Mesenteric fat pad (tissue), 1 donor: ENCODE data around the gene CDC42BPA. TPM values are rescaled to one million over a fixed set of nuclear protein-coding genes. Genes with fewer than 3 reads are reported as not detected.
"Not testable (repeated sequence)": the region's sequence is repeated elsewhere in the genome, so short reads cannot be mapped to it uniquely, and the experiment has no call there.

Source experiments
- DNase-seq: peaks from one replicate; pipeline ENCODE4 v3.0.0-alpha.2; 2020; ENCODE audit warnings: low spot score
- total RNA-seq: library from RNA; stranded (reverse); fragmentation: NEBNext Ultra II Directional; extraction: Animal tissue kit (Norgen Biotek cat#: 25700); gene quantifications from one replicate; pipeline ENCODE4 v1.2.1, GENCODE V29; 2021
- donor health status: DM: yes; HTN: yes; CAD: no.

CDC42BPA gene
- total RNA-seq, 1 donor from 2014 or later = 42.5 TPM

- DNase-seq = no peak
Observed at GRCh38 chr1:227134686-227135314, 183.5 kb downstream of the CDC42BPA start.

- not testable (repeated sequence) for DNase-seq
Observed at GRCh38 chr1:227132695-227133094, 185.6 kb downstream of the CDC42BPA start.

DNA sequence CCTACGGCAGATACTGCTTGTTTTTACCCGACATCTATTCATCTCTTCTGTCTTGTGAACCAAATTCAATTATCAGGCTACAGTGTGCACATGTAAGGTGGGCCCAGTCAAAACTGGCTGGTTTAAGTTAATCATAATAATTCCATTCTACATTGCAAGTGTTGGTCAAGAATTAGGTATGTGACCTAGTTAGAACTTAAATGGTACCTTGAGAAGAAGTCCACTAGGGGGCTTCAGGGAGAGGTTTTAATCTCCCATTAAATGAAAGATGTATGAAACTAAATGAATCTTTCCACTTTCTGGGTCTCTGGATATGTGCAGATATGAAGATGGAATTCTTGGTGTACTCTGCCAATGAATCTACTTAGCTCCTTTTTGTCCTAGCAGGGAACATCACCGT lies 187.1 kb downstream of the CDC42BPA start:
- DNase-seq = no peak

- no peak for DNase-seq
Observed at GRCh38 chr1:227127891-227128290, 190.4 kb downstream of the CDC42BPA start.

- no peak for DNase-seq
Observed at GRCh38 chr1:227125929-227126545, 192.3 kb downstream of the CDC42BPA start.

DNA sequence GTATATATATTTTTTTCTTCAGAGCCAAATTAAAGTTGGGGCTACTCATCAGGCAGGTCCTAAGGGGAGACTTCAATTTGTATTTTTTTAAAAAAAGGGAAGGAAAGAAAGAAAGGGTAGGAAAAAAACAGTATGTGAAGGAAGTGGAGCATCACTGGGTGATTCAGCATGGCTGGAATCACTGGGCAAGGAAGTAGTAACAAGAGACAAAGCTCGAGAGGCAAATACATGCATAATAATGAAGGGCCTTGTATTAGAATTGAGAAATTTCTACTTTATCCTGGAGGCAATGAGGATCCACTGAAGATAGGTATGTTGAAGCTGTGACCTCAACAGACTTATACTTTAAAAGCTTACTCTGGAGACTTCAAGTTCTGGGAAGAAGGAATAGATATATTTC lies 193.8 kb downstream of the CDC42BPA start:
- no peak for DNase-seq

DNA sequence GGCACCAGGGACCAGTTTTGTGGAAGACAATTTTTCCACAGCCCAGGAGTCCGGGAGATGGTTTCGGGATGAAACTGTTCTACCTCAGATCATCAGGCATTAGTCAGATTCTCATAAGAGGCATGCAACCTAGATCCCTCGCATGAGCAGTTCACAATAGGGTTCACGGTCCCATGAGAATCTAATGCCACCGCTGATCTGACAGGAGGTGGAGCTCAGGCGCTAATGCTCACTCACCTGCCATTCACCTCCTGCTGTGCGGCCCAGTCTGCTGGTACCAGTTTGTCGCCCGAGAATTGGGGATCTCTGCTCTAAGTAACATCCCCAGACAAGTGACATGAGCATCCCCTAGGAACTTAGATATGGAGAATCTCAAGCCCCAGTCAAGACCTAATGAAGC lies 197.5 kb downstream of the CDC42BPA start:
- no peak for DNase-seq

DNA sequence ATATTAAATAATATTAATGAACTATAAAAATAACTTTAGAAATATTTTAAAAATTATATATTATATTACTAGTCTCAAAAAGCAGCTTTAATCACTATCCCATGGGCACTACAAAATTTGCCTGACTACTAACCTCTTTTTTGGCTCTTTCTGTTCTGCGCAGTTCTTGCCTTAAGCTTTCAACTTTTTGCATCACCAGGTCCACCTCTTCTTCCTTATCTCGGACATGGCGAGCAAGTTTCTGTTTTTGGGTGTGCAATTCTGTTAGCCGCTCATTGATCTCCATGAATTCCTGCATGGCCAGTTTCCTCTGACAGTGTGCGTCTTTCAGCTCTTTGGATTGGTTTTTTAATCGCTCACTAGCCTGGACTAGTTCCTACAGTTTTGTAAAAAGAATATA lies 205.8 kb downstream of the CDC42BPA start:
- no peak for DNase-seq

DNA sequence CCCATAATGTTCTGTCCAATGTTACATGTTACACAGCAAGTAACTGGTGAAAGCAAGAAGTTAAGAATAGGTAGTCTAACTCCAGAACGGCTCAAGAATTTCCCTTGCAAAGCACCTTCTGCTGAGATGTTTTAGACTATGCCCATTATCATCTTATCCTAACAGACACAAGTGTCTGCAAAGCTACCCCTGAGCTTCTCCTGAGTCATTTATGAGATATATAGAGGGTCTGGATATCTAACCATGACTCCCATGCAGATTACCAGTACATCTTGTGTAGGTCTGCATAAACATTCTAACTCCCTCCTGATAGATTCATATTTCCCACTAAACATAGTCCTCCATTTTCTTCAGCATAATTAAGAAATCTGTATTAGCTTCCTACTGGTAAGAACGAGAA lies 206.5 kb downstream of the CDC42BPA start:
- no peak for DNase-seq

- DNase-seq = not testable (repeated sequence)
Observed at GRCh38 chr1:227105291-227105690, 213.0 kb downstream of the CDC42BPA start.

DNA sequence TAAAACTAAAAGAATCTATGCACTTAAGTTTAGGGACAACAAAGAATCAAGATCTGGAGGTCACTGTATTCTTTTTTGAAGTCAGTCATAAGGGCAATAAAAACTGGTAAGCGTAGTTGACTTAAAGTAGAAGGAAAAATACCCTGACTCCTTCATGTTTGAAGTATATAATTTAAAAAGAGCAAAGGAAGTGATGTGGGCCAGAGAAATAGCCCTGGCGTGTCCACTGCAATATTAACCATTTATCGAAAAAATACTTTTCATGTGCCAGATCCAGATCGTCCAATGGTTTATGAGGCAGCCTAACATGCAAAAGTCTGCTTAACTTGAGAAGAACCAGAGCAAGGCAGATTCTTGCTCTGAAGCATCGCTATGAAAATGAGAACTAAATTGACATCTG lies 216.2 kb downstream of the CDC42BPA start:
- no peak for DNase-seq

- DNase-seq = no peak
Observed at GRCh38 chr1:227094249-227094966, 223.9 kb downstream of the CDC42BPA start.

DNA sequence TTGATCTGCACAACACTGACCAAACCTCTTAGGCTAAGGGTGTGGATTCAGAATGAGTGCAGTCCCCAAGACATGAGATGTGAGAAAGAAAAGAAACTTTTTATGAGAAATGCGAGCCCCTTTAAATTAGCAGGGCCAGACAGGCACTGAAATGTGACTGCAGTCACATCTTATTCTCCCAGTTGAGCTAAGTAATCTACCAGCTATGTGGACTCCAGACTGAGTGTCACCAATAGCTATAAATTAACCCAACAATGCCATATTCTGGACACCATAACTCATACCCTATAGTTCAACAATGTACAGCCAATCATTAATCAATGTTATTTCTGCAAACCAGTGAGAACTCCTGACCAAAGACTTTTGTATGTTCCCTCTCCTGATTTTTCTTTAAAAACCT lies 225.0 kb downstream of the CDC42BPA start:
- no peak for DNase-seq

DNA sequence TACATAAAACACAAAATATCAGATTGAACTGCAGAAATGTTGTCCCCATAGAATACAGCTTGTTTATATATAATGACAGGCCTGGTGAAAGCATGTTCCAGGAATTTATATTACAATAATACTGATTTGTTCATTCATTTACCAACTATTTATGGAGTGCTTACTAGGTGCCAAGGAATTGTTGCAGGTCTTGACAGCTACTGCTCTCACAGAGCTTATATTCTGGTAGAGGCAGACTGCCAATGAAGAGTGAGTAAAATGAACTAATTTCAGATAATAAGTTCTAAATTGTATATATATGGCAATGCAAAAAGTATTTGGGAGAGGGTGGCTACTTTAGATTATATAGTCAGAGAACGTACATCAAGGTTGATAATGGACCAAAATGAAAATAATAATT lies 226.2 kb downstream of the CDC42BPA start:
- no peak for DNase-seq

- no peak for DNase-seq
Observed at GRCh38 chr1:227086636-227087035, 231.7 kb downstream of the CDC42BPA start.

DNA sequence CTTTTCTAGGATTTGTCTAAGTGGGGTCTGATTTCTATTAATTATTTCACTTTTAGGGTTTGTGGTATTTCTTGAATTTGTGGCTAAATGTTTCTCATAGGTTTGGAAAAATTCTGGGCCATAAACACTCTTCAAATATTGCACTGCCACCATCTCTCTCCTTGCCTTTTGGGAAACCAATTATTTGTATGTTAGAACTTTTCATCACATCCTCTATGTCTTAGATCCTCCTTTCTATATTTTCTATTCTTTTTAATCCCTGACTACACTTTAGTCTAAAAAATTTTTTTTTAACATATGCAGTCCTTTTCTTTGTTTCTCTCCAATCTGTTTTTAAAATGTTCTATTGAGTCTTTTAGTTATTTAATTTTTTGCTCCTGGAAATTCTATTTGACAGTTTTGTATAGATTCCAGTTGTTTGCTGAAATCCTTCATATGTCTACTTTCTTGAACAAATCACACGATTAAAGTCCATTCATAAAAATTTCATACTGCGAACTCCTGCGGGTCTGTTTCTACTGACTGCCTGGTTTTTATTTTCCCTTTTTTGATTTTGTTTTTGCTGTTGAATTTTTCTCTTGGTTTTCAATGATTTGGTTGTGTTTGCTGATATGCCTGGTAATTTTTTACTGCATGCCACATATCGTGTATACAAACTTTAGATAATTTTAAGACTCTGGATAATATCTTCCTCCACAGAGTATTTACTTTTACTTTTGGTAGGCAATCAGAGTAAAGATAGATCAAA lies 235.1 kb downstream of the CDC42BPA start:
- DNase-seq = no peak

DNA sequence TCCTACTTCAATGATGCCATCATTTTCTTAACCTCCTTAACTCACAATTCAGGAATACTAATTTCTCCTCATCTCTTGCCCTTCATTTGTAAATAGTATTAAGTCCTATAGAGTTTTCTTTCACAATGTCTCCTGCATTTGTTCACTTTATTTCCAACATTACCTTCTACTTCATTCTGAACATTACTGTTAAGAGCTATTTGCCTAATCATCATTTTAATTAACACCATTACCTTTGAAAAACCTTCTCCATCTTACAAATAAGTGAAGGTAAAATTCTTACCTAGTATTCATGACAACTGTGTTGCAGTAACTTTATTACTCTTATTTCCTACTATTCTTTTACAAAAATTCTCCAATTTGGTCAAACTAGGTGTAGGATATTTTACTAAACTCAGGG lies 240.5 kb downstream of the CDC42BPA start:
- DNase-seq = no peak

DNA sequence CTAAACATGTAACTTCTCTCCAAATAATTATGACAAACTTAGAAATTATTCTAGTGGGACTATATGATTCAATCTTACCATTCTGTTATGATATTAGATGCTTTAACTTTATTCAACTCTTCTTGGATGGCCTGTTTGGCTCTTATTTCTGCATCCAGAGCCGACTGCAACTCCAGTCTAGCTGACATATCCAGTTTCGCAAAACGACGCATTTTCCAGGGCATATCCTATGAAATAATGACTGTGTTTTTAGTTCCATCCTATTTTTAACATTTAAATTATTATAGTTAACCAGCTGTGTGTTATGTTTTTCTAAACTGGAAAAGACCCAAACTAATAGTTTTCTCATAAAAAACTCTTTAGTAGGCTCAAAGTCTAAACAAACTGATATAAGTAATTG lies 244.5 kb downstream of the CDC42BPA start:
- DNase-seq = no peak

GRCh38 chr1:227072991-227073390 lies 245.3 kb downstream of the CDC42BPA start:
- DNase-seq = no peak

DNA sequence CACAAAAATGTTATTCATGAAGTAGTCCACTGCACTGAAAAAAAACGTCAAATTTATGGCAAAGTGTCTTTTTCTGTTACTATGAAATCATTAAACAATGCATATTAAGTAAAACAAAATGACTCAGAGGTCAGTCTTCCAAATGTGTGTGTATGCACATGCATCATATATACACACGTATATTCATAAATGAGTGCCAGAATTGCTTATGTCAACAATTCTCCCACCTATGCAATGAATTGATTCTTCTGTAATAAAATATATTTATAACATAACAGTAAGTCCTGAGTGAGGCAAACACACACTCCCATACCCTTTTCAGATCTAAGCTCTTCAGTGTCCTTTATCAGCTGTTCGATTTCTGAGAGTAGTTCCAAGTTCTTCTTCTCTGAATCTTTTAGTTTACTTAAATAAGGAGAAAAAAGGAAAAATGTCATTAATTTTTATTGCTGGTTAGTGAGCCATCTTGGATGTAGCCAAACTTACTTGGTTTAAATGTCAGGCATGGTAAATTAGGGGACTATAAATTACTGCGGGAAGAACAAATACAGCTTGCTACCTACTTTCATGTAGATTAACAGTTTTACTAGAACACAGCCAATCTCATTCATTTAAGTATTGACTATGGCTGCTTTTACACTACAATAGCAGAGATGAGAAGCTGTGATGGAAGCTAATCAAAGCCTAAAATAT lies 246.3 kb downstream of the CDC42BPA start:
- DNase-seq = no peak

DNA sequence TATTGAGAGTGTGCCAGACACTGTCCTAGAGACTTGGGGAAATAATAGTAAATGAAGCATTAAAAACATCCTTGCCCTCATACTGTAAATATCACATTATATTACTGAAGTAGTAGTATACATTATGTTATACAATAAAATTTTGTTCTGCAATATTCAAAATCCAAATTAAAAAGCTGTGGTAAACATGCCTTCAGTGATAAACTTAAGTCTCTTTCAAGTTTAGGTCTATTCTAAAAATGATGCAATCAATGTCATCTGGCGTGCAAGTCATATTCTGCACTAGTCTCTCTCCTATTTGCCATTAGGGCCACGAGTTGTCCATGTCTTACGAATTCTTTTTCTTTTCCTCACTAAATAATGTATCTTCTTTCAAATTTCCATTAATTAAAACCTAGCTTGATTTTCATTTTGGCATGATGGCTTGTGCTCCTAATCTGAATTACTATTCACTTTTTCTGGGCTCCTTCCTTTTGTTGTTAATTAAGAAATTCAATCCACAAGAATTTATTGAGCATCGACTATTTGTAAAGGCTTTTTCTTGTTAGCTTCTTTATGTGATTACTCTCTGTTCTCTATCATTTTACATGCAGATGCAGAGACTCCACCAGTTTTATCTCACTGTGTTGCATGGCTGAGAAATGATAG lies 247.5 kb downstream of the CDC42BPA start:
- no peak for DNase-seq
